HepG2 (cell line): ENCODE data around the gene BMF. TPM values are rescaled to one million over a fixed set of nuclear protein-coding genes. Genes with fewer than 3 reads are reported as not detected.
A peak's percentile ranks its signal among the peaks of the same experiment; 100 is the strongest.

Source experiments
- ELF4 ChIP-seq: sonication (generic); formaldehyde crosslinking; IDR thresholded peaks from 2 replicates; pipeline ENCODE4 v1.5.0; 2020; ENCODE audit warnings: missing genetic modification reagents, mild to moderate bottlenecking, moderate library complexity, borderline replicate concordance
- HNF4G ChIP-seq, 2 experiments: sonication (generic) in 1 of 2; formaldehyde crosslinking in 1 of 2; IDR thresholded peaks; 2 replicates each; pipeline versions ENCODE4 v1.4.0 to v1.6.1; 2011 to 2020; ENCODE audit warnings: borderline replicate concordance in 2 of 2, low read depth in 2 of 2, mild to moderate bottlenecking in 2 of 2, low read length in 1 of 2, missing genetic modification reagents in 1 of 2, moderate library complexity in 1 of 2
- KLF12 ChIP-seq: sonication (generic); formaldehyde crosslinking; IDR thresholded peaks from 2 replicates; pipeline ENCODE4 v1.4.0; 2020; ENCODE audit warnings: missing genetic modification reagents, borderline replicate concordance
- LCORL ChIP-seq, 2 experiments: fragments of 450-650 bp in 1 of 2; sonication (generic) in 1 of 2; formaldehyde crosslinking in 1 of 2; IDR thresholded peaks; 2 replicates each; pipeline versions ENCODE4 v1.5.0 to v1.6.1; 2017 to 2020; ENCODE audit warnings: antibody characterized with exemption in 1 of 2, missing genetic modification reagents in 1 of 2
- MAF1 ChIP-seq: sonication (generic); formaldehyde crosslinking; IDR thresholded peaks from 2 replicates; pipeline ENCODE4 v1.5.0; 2020; ENCODE audit warnings: missing genetic modification reagents, borderline replicate concordance
- MIER2 ChIP-seq: IDR thresholded peaks from 2 replicates; pipeline ENCODE4 v1.6.1; 2016; ENCODE audit warnings: missing biosample characterization, missing genetic modification reagents
- PAWR ChIP-seq: sonication (generic); formaldehyde crosslinking; IDR thresholded peaks from 2 replicates; pipeline ENCODE4 v1.4.0; 2020; ENCODE audit warnings: missing genetic modification reagents, mild to moderate bottlenecking, borderline replicate concordance
- REL ChIP-seq: sonication (generic); formaldehyde crosslinking; conservative IDR thresholded peaks from 2 replicates; pipeline ENCODE4 v1.8.0; 2022; ENCODE audit warnings: mild to moderate bottlenecking, missing genetic modification reagents, moderate library complexity
- RELA ChIP-seq: sonication (generic); formaldehyde crosslinking; IDR thresholded peaks from 2 replicates; pipeline ENCODE4 v1.4.0; 2020; ENCODE audit warnings: missing genetic modification reagents
- SIX1 ChIP-seq: sonication (generic); formaldehyde crosslinking; IDR thresholded peaks from 2 replicates; pipeline ENCODE4 v1.4.0; 2020; ENCODE audit warnings: missing genetic modification reagents, borderline replicate concordance
- SMAD1 ChIP-seq: sonication (generic); formaldehyde crosslinking; IDR thresholded peaks from 2 replicates; pipeline ENCODE4 v1.4.0; 2020; ENCODE audit warnings: missing genetic modification reagents, low read depth, mild to moderate bottlenecking, borderline replicate concordance
- TBL1XR1 ChIP-seq: fragments of 150-350 bp; IDR thresholded peaks from 2 replicates; pipeline ENCODE4 v1.6.1; 2014; ENCODE audit warnings: borderline replicate concordance, low read length; ENCODE audit not compliant: partially characterized antibody
- WIZ ChIP-seq: sonication (generic); formaldehyde crosslinking; IDR thresholded peaks from 2 replicates; pipeline ENCODE4 v1.5.1; 2020; ENCODE audit warnings: mild to moderate bottlenecking, missing genetic modification reagents
- ZNF121 ChIP-seq: sonication (generic); formaldehyde crosslinking; IDR thresholded peaks from 2 replicates; pipeline ENCODE4 v1.5.0; 2020; ENCODE audit warnings: mild to moderate bottlenecking, missing genetic modification reagents
- ZNF234 ChIP-seq: sonication (generic); formaldehyde crosslinking; conservative IDR thresholded peaks from 2 replicates; pipeline ENCODE4 v1.5.1; 2020; ENCODE audit warnings: mild to moderate bottlenecking, missing genetic modification reagents
- ZNF296 ChIP-seq: sonication (generic); formaldehyde crosslinking; conservative IDR thresholded peaks from 2 replicates; pipeline ENCODE4 v1.5.0; 2020; ENCODE audit warnings: mild to moderate bottlenecking, missing genetic modification reagents
- ZNF670 ChIP-seq: sonication (generic); formaldehyde crosslinking; IDR thresholded peaks from 2 replicates; pipeline ENCODE4 v1.8.0; 2022; ENCODE audit warnings: mild to moderate bottlenecking, missing genetic modification reagents, borderline replicate concordance
- polyA plus RNA-seq, 8 experiments: library from polyadenylated mRNA; depleted of rRNA in 3 of 8; stranded (reverse) in 7 of 8; unstranded in 1 of 8; fragments of >200 nt; fragmentation: Illumina TruSeq in 4 of 8; extraction: Trizol in 4 of 8; gene quantifications; 2 replicates each; pipeline versions ENCODE4 v1.2.1 to v1.2.3, GENCODE V29; 2011 to 2016; ENCODE audit warnings: low read depth in 4 of 8, missing spikeins in 1 of 8, mixed read lengths in 1 of 8; ENCODE audit not compliant: insufficient read depth in 1 of 8
- total RNA-seq, 5 experiments: library from RNA; depleted of rRNA; stranded (reverse); fragments of >200 nt; fragmentation: Illumina TruSeq; extraction: Trizol; gene quantifications; 2 replicates each; pipeline ENCODE4 v1.2.3, GENCODE V29; 2016; ENCODE audit warnings: low read depth in 1 of 5
- TF ChIP-seq, protein P1 (sequence below): sonication (generic); formaldehyde crosslinking; IDR thresholded peaks from 2 replicates; pipeline ENCODE4 v1.8.1; 2022; ENCODE audit warnings: mild to moderate bottlenecking, missing genetic modification reagents
- TF ChIP-seq, protein P2 (sequence below): sonication (generic); formaldehyde crosslinking; IDR thresholded peaks from 2 replicates; pipeline ENCODE4 v1.5.1; 2020; ENCODE audit warnings: mild to moderate bottlenecking, missing genetic modification reagents, borderline replicate concordance
- TF ChIP-seq, protein P3 (sequence below): sonication (generic); formaldehyde crosslinking; conservative IDR thresholded peaks from 2 replicates; pipeline ENCODE4 v1.4.0; 2020; ENCODE audit warnings: missing genetic modification reagents
- TF ChIP-seq, protein P4 (sequence below): sonication (generic); formaldehyde crosslinking; IDR thresholded peaks from 2 replicates; pipeline ENCODE4 v1.4.0; 2020; ENCODE audit warnings: low read depth, missing genetic modification reagents

BMF gene
- total and polyA plus RNA-seq, 2 of the 13 experiments (the other 11 are each of a cell fraction or from before 2014, with no cell fraction given), result 8.7 to 15.9 TPM

DNA sequence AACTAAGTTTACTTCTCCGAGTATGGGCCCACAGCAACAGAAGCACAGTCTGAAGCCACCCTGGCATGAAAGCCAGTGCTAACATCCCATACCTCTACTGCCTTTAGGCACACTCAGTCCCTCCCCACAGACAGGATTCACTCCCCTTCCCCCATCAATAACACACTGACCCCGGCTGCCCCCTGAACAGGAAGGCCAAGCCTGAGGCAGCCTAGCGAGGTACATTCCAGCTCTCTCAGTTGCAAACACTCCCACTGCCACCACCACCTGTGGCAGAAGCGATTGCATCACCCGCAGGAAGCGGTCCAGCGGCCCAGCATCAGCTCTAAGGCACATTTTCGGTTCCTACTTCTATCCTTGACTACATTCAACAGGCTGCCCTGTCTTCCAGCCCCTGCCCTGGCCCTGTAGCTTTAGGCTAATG lies 7.0 kb upstream of the BMF start (continued):
- TF ChIP-seq, protein P1, sequence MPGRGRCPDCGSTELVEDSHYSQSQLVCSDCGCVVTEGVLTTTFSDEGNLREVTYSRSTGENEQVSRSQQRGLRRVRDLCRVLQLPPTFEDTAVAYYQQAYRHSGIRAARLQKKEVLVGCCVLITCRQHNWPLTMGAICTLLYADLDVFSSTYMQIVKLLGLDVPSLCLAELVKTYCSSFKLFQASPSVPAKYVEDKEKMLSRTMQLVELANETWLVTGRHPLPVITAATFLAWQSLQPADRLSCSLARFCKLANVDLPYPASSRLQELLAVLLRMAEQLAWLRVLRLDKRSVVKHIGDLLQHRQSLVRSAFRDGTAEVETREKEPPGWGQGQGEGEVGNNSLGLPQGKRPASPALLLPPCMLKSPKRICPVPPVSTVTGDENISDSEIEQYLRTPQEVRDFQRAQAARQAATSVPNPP (CRISPR knock-in tag), result no peak
- no peak for TF ChIP-seq ZNF670 (CRISPR knock-in tag)
- TF ChIP-seq HNF4G (IDR thresholded peaks at IDR 0.05; ENCODE audit: borderline replicate concordance, low read depth, low read length), result no peak
- TF ChIP-seq HNF4G (CRISPR knock-in tag; IDR thresholded peaks at IDR 0.05; ENCODE audit: borderline replicate concordance, low read depth), result no peak
- TF ChIP-seq, protein P2, sequence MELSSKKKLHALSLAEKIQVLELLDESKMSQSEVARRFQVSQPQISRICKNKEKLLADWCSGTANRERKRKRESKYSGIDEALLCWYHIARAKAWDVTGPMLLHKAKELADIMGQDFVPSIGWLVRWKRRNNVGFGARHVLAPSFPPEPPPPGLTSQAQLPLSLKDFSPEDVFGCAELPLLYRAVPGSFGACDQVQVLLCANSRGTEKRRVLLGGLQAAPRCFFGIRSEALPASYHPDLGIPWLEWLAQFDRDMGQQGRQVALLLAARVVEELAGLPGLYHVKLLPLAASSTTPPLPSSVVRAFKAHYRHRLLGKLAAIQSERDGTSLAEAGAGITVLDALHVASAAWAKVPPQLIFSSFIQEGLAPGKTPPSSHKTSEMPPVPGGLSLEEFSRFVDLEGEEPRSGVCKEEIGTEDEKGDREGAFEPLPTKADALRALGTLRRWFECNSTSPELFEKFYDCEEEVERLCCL (CRISPR knock-in tag), result no peak
- TF ChIP-seq TBL1XR1, result no peak
- TF ChIP-seq ELF4 (CRISPR knock-in tag), result no peak
- TF ChIP-seq REL (CRISPR knock-in tag), result no peak
- no peak for TF ChIP-seq ZNF296 (CRISPR knock-in tag)
- no peak for TF ChIP-seq WIZ
- 0 out of 2 replicates have a peak, but pooled peaks have one; percentile 19 for TF ChIP-seq KLF12 (CRISPR knock-in tag)
- no peak for TF ChIP-seq ZNF234 (CRISPR knock-in tag)
- TF ChIP-seq RELA (CRISPR knock-in tag), result no peak
- peak; percentile 41; the same call in 1 of the 2 replicates for TF ChIP-seq ZNF121 (CRISPR knock-in tag)
- no peak for TF ChIP-seq MAF1 (CRISPR knock-in tag)
- TF ChIP-seq, protein P3, sequence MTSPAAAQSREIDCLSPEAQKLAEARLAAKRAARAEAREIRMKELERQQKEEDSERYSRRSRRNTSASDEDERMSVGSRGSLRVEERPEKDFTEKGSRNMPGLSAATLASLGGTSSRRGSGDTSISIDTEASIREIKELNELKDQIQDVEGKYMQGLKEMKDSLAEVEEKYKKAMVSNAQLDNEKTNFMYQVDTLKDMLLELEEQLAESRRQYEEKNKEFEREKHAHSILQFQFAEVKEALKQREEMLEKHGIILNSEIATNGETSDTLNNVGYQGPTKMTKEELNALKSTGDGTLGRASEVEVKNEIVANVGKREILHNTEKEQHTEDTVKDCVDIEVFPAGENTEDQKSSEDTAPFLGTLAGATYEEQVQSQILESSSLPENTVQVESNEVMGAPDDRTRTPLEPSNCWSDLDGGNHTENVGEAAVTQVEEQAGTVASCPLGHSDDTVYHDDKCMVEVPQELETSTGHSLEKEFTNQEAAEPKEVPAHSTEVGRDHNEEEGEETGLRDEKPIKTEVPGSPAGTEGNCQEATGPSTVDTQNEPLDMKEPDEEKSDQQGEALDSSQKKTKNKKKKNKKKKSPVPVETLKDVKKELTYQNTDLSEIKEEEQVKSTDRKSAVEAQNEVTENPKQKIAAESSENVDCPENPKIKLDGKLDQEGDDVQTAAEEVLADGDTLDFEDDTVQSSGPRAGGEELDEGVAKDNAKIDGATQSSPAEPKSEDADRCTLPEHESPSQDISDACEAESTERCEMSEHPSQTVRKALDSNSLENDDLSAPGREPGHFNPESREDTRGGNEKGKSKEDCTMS (CRISPR knock-in tag), result no peak
- no peak for TF ChIP-seq PAWR (CRISPR knock-in tag)
- TF ChIP-seq, protein P4, sequence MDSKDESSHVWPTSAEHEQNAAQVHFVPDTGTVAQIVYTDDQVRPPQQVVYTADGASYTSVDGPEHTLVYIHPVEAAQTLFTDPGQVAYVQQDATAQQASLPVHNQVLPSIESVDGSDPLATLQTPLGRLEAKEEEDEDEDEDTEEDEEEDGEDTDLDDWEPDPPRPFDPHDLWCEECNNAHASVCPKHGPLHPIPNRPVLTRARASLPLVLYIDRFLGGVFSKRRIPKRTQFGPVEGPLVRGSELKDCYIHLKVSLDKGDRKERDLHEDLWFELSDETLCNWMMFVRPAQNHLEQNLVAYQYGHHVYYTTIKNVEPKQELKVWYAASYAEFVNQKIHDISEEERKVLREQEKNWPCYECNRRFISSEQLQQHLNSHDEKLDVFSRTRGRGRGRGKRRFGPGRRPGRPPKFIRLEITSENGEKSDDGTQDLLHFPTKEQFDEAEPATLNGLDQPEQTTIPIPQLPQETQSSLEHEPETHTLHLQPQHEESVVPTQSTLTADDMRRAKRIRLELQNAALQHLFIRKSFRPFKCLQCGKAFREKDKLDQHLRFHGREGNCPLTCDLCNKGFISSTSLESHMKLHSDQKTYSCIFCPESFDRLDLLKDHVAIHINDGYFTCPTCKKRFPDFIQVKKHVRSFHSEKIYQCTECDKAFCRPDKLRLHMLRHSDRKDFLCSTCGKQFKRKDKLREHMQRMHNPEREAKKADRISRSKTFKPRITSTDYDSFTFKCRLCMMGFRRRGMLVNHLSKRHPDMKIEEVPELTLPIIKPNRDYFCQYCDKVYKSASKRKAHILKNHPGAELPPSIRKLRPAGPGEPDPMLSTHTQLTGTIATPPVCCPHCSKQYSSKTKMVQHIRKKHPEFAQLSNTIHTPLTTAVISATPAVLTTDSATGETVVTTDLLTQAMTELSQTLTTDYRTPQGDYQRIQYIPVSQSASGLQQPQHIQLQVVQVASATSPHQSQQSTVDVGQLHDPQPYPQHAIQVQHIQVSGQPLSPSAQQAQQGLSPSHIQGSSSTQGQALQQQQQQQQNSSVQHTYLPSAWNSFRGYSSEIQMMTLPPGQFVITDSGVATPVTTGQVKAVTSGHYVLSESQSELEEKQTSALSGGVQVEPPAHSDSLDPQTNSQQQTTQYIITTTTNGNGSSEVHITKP, result no peak
- no peak for TF ChIP-seq SMAD1 (CRISPR knock-in tag)
- TF ChIP-seq LCORL (IDR thresholded peaks at IDR 0.05), result no peak
- peak; percentile 87 for TF ChIP-seq LCORL (CRISPR knock-in tag; IDR thresholded peaks at IDR 0.05)
- TF ChIP-seq MIER2 (CRISPR knock-in tag), result no peak
- TF ChIP-seq SIX1, result no peak
